HG03060 (cell line): Measurements from ENCODE around the gene IFIT3.
"Not testable (repeated sequence)": the region's sequence is repeated elsewhere in the genome, so short reads cannot be mapped to it uniquely, and the experiment has no call there.

ENCODE experiments used
- ATAC-seq: cut with Tn5 transposase; IDR thresholded peaks from one replicate; pipeline ENCODE4 v1.9.1; 2021; ENCODE audit warnings: low read depth, moderate number of reproducible peaks; ENCODE audit not compliant: unreplicated experiment

The IFIT3 gene

GRCh38 chr10:89331487-89332122 is 3.8 kb downstream of the IFIT3 start:
- ATAC-seq: not testable (repeated sequence)

- ATAC-seq: peak; percentile 39
Observed at GRCh38 chr10:89332123-89332633, 4.4 kb downstream of the IFIT3 start.

GRCh38 chr10:89335226-89335625 is 7.4 kb downstream of the IFIT3 start:
- ATAC-seq: no peak

- no peak for ATAC-seq
Observed at GRCh38 chr10:89336241-89336640, 8.4 kb downstream of the IFIT3 start.

GRCh38 chr10:89337484-89337883 is 9.7 kb downstream of the IFIT3 start:
- no peak for ATAC-seq

- no peak for ATAC-seq
Observed at GRCh38 chr10:89338713-89339112, 10.9 kb downstream of the IFIT3 start.

- ATAC-seq: no peak
Observed at GRCh38 chr10:89339875-89340274, 12.1 kb downstream of the IFIT3 start.

GRCh38 chr10:89341649-89342048 is 13.9 kb downstream of the IFIT3 start:
- ATAC-seq: no peak

- no peak for ATAC-seq
Observed at GRCh38 chr10:89342206-89342958, 14.6 kb downstream of the IFIT3 start.

- no peak for ATAC-seq
Observed at GRCh38 chr10:89343089-89343767, 15.4 kb downstream of the IFIT3 start.

- no peak for ATAC-seq
Observed at GRCh38 chr10:89344156-89344555, 16.4 kb downstream of the IFIT3 start.

GRCh38 chr10:89345367-89346000 is 17.7 kb downstream of the IFIT3 start:
- no peak for ATAC-seq

GRCh38 chr10:89346405-89347254 is 18.8 kb downstream of the IFIT3 start:
- ATAC-seq: no peak

GRCh38 chr10:89347701-89348457 is 20.1 kb downstream of the IFIT3 start:
- ATAC-seq: no peak

GRCh38 chr10:89348481-89348880 is 20.7 kb downstream of the IFIT3 start:
- no peak for ATAC-seq

GRCh38 chr10:89348975-89349374 is 21.2 kb downstream of the IFIT3 start:
- ATAC-seq: no peak

- ATAC-seq: not testable (repeated sequence)
Observed at GRCh38 chr10:89350631-89351315, 23.0 kb downstream of the IFIT3 start.

GRCh38 chr10:89351412-89351779 is 23.6 kb downstream of the IFIT3 start:
- peak; percentile 65 for ATAC-seq
